HG02610 (cell line): ENCODE measurements around the gene TLCD3B.

Experiments used
- ATAC-seq: cut with Tn5 transposase; IDR thresholded peaks from one replicate; pipeline ENCODE4 v1.9.1; 2021; ENCODE audit warnings: mild to moderate bottlenecking, moderate library complexity; ENCODE audit not compliant: unreplicated experiment

The TLCD3B gene

GRCh38 chr16:30030841-30031413, at the start of gene TLCD3B:
Gene TLCD3B, minus strand, starts transcription at chr16:30031271. Its CDS starts 744 bp downstream, at chr16:30030527.
- no peak for ATAC-seq

GRCh38 chr16:30079480-30079879, 48.4 kb upstream of the TLCD3B start:
- no peak for ATAC-seq

GRCh38 chr16:30078744-30079143, 47.7 kb upstream of the TLCD3B start:
- no peak for ATAC-seq

DNA sequence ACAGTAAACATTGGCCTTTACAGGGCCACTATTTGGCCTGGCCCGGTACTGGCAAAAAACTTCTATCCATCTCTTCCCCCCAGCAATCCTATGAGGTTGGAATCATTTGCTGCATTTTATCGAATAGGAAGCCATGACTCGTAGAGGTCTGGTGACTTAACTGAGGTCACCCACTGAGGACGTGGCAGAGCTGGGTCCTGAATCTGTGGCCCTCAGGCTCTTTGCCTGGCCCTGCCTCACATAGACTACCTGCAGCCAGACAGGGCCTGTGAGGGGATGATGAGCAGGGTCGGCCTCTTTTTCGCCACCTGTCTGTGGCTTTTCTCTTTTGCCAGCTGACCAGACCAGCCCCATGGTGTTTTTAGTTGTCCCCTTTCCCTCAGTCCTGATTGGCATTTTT, 46.6 kb upstream of the TLCD3B start:
- ATAC-seq: no peak

DNA sequence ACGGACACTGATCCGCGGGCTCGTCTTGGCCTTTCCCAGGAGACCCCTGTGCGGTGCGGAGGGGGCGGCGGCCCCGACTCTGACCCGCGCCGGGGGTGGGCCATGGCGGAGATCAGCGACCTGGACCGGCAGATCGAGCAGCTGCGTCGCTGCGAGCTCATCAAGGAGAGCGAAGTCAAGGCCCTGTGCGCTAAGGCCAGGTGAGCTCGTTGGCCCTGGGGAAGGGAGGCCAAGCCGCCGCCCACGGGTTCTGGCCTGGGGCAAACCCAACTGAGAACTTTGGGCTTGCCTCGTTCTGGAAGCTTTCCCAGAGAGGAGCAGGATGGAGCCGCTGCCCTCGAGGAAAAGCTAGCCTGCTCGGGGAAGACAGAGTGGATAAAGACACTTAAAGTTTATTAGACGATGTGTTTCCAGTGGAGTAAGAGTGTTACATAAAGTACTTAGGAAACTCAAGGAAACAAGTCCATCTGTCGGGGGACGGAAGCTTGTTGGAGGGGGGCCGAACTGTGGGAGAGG, 45.3 kb upstream of the TLCD3B start:
- ATAC-seq: peak; percentile 15

GRCh38 chr16:30075503-30076275, 44.6 kb upstream of the TLCD3B start, which contains the start of gene PPP4C:
Gene PPP4C, plus strand, starts transcription at chr16:30075994. Its CDS starts 384 bp downstream, at chr16:30076378.
- ATAC-seq: peak; percentile 81

GRCh38 chr16:30070490-30070889, 39.4 kb upstream of the TLCD3B start:
- ATAC-seq: no peak

- ATAC-seq: no peak
Measured at GRCh38 chr16:30069611-30070462, 38.8 kb upstream of the TLCD3B start.

GRCh38 chr16:30068750-30069610, 37.9 kb upstream of the TLCD3B start:
- ATAC-seq: no peak

GRCh38 chr16:30068333-30068732, 37.3 kb upstream of the TLCD3B start:
- ATAC-seq: no peak

GRCh38 chr16:30067584-30067916, 36.5 kb upstream of the TLCD3B start:
- no peak for ATAC-seq

DNA sequence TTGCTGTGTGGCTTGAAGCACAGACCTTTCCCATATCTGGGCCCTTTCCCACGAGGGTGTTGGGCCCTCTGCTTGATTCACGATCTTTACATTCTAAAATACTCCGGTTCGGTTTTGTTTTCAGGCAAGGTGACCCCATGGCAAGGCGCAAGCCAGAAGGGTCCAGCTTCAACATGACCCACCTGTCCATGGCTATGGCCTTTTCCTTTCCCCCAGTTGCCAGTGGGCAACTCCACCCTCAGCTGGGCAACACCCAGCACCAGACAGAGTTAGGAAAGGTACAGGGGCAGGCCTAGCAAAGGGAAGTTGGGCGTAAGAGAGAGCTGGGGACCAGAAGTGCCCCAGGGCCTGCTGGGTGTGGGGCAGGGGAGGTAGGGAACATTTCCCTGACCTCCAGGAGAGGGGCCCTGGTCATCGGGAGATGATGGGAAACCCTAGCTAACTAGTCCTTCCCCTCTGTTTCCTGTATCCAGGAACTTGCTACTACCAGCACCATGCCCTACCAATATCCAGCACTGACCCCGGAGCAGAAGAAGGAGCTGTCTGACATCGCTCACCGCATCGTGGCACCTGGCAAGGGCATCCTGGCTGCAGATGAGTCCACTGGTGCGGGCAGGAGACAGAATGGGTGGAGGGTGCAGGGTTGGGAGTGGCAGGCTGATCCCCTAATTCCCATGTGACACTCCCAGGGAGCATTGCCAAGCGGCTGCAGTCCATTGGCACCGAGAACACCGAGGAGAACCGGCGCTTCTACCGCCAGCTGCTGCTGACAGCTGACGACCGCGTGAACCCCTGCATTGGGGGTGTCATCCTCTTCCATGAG, 35.9 kb upstream of the TLCD3B start:
- no peak for ATAC-seq

DNA sequence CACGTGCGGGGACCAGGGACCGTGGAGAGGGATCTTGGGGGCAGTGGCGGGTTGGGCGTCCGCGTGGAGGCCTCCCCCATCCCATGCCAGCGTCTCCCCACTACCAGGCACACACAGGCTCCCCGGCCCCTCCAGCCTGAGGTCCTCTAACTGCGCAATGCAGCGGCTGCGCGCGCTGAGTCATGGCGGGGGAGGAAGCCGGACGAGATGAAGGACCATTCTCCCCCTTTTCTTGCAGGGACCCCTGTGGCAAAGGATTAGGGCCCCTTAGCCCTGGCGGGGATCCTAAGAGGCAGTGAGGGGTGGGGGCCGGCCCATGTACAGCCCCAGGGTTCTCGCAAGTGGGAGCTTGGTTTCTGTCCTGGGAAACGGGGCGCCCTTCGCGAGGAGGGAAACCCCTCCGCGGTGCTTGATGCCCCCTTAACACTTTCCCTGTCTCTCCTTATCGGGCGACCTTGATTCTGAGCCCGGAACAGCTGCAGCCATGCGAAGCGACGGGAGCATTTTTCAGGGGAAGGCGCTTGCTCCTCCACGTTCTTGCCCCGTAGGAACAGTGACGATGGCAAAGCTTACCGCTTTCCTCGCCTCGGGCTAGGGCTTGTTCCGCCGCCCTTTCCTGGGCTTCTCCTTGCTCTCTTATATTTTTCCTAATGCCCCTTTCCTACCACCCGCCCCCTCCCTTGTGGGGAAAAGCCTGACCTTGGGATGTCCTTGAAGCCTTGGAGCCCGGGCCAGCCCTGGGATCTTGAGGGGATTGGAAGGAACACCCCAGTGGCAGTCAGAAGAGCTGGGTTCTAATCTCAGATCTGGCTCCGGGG, 35.1 kb upstream of the TLCD3B start:
- ATAC-seq: no peak

- peak; percentile 83 for ATAC-seq
Measured at GRCh38 chr16:30065102-30065942, 34.3 kb upstream of the TLCD3B start, which contains the start of gene ALDOA. Gene ALDOA, plus strand, starts transcription at chr16:30065760. Its CDS starts 1,138 bp downstream, at chr16:30066898.

DNA sequence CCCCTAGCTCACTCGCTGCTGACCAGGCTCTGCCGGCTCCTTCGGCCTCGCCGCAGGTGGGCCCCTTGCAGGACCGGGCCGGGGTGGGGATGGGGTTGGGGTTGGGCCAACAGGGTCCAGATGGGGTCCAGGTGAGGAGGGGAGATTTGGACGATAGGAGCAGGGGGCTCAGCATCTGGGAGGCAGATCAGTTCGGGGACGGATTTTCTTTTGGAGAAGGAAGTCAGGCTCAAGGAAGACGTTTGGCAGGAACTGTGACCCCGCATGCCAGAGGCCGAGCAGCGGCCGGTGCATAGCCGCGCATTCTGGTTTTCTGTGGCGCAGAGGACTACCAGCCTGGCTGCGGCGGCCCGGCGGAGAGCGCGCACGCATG, 33.6 kb upstream of the TLCD3B start:
- ATAC-seq: peak; percentile 2

GRCh38 chr16:30063893-30064728, 33.0 kb upstream of the TLCD3B start:
- peak; percentile 27 for ATAC-seq
